ENCODE data around the gene CHRNA9. TPM values are rescaled to one million over a fixed set of nuclear protein-coding genes. Genes with fewer than 3 reads are reported as not detected.

Gene CHRNA9
- total RNA-seq, 1 donor from 2014 or later: not detected

DNA sequence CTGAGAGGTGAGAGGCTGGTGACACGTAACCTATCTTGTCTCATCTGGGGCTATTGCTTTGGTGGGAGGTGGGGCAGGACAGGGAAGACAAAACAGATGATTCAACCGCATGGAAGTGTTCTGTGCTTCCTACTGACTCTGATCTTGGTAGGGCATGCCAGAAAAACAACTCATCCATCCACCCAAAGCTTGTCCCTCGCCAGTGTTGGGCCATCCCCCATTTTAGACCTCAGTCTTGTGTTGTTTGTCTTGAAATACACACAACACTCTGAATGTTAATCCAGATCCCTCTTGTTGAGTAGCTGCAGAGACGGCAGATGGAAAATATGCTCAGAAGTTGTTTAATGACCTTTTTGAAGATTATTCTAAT lies 377 bp downstream of the CHRNA9 start:
- FAIRE-seq (no peak), DNase-seq (ENCODE audit: low spot score in 2 of 2) (no peak)

- DNase-seq (ENCODE audit: low spot score in 2 of 2) (no peak), FAIRE-seq (no peak)
Measured at GRCh38 chr4:40337051-40337450, 1.9 kb downstream of the CHRNA9 start.

DNA sequence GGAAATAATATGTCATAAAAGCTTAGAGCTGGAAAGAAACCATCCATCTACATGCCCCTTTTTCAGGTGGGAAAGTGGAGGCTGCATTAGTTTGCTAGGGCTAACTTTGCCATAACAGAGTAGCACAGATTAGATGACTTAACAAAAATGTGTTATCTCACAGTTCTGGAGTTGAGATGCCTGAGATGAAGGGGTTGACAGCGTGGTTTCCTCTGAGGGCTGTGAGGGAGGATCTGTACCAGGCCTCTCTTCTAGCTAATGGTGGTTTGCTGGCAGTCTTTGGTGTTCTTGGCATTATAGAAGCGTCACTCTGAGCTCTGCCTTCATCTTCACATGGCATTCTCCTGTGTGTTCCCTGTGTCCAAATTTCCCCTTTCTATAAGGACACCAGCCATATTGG lies 2.4 kb downstream of the CHRNA9 start:
- FAIRE-seq (no peak), DNase-seq (ENCODE audit: low spot score in 2 of 2) (no peak)

DNA sequence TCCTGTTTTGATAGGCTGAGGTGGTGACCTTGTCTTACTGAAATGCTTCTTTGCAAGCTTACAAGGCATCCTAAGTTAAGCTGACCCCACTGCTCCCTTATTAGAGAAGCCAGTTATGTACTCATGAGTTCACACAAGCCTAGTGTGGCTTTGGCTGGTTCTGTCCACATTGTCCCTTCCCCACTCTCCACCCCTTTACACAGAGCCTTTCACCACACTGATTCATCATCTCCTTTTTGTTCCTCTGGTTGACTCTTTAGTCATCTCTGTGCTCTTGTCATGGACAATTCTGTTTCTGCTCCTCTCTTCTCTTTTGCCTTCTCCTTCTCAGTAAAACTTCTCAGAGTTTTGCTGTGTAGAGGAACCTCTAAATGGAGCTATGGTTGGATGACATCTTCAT lies 4.9 kb downstream of the CHRNA9 start:
- DNase-seq (ENCODE audit: low spot score in 2 of 2) (no peak), FAIRE-seq (no peak)

DNA sequence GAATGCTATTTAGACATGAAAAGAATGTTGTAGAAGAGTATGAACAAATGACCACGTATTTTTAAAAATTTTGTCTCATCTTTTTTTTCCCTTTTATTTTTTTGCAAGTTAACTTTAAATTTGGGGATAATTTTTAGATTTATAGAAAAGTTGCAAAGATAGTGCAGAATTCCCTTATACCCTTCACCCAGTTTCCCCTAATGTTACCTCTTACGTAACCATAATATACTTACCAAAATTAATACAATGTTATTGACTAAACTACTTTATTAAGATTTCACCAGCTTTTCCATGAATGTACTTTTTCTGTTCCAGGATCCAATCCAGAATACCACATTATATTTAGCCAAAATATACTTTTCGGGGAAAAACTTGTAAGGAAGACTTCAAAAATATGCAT lies 12.3 kb downstream of the CHRNA9 start:
- no peak for DNase-seq (ENCODE audit: low spot score in 2 of 2)
- FAIRE-seq: no peak

DNA sequence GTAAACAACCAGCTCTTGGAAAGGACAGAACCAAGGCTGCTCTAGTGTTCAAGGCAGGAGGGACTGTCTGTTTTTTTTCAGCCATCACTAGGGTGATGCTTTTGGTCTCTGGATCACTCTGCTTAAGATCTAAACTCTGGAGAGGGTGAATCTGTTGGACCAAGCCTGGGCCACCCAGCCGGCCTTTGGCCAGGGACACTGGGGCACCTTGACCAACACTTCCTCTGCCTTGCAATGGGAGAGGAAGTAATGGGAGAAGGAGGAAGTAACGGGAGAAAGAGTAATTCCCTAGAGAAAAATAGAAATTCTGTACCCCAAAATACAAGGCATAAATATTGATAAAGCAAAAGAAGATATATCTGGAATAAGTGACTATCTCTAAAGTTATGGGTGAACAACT lies 12.9 kb downstream of the CHRNA9 start:
- FAIRE-seq: no peak
- DNase-seq (ENCODE audit: low spot score in 2 of 2): no peak

DNA sequence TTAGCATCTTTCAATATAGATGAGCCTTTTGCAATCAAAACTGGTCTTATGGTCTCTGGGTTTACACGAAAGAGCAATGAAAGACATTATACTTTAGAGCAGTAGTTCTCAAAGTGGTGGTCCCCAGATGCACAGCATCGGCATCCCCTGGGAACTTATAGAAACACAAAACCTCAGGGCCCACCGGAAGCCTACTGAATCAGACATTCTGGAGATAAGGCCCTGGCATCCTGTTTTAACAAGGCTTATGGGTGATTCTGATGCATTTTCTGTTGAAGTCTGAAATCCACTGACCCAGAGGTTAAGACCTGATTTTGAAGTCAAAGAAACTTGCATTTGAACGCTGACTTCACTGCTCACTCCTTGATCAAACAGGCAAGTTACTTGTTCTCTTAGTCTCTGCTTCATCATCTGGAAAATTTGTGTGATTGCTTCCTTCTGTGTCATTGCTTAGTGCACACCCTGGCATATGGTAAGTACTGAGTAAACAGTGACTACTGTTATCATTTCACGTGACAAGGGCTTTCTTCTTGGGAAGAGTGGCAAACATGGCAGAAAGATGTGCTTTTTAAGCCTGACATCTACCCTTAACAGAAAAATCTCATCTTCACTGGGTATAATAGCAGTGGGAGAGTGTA lies 14.5 kb downstream of the CHRNA9 start:
- no peak for DNase-seq (ENCODE audit: low spot score in 2 of 2)
- FAIRE-seq: no peak

GRCh38 chr4:40350627-40351227 lies 15.6 kb downstream of the CHRNA9 start:
- DNase-seq (ENCODE audit: low spot score in 2 of 2) (no peak), FAIRE-seq (no peak)

GRCh38 chr4:40354158-40354557 lies 19.0 kb downstream of the CHRNA9 start:
- DNase-seq (ENCODE audit: low spot score in 2 of 2): no peak
- FAIRE-seq: no peak

GRCh38 chr4:40355131-40355530 lies 20.0 kb downstream of the CHRNA9 start:
- FAIRE-seq (no peak), DNase-seq (ENCODE audit: low spot score in 2 of 2) (no peak)

GRCh38 chr4:40357738-40358137 lies 22.6 kb downstream of the CHRNA9 start:
- DNase-seq (ENCODE audit: low spot score in 2 of 2) (no peak), FAIRE-seq (no peak)

DNA sequence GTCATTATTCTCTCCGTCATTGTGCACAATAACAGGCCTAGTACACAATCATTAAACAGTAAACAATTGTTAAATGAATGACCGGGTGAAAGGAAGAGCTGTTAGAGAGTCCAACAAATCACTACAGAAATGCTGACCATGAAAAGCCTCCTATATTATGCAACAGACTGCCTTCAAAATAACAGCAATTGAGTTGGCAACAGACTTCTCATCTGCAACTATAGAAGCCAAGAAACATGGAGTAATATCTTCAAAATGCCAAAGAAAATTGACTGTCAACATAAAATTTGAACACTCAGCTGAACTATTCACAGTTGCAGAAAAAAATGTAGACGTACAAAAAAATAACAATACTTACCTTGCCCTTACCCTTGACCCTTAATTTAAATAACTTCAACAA lies 26.2 kb downstream of the CHRNA9 start:
- no peak for FAIRE-seq
- no peak for DNase-seq (ENCODE audit: low spot score in 2 of 2)

GRCh38 chr4:40363382-40363920 lies 28.3 kb downstream of the CHRNA9 start:
- DNase-seq (ENCODE audit: low spot score in 2 of 2) (no peak), FAIRE-seq (no peak)

GRCh38 chr4:40363945-40364344 lies 28.8 kb downstream of the CHRNA9 start:
- no peak for DNase-seq (ENCODE audit: low spot score in 2 of 2)
- FAIRE-seq: no peak

GRCh38 chr4:40365766-40366165 lies 30.6 kb downstream of the CHRNA9 start:
- no peak for FAIRE-seq
- DNase-seq (ENCODE audit: low spot score in 2 of 2): no peak

- no peak for FAIRE-seq
Measured at GRCh38 chr4:40367451-40367850, 32.3 kb downstream of the CHRNA9 start.

DNA sequence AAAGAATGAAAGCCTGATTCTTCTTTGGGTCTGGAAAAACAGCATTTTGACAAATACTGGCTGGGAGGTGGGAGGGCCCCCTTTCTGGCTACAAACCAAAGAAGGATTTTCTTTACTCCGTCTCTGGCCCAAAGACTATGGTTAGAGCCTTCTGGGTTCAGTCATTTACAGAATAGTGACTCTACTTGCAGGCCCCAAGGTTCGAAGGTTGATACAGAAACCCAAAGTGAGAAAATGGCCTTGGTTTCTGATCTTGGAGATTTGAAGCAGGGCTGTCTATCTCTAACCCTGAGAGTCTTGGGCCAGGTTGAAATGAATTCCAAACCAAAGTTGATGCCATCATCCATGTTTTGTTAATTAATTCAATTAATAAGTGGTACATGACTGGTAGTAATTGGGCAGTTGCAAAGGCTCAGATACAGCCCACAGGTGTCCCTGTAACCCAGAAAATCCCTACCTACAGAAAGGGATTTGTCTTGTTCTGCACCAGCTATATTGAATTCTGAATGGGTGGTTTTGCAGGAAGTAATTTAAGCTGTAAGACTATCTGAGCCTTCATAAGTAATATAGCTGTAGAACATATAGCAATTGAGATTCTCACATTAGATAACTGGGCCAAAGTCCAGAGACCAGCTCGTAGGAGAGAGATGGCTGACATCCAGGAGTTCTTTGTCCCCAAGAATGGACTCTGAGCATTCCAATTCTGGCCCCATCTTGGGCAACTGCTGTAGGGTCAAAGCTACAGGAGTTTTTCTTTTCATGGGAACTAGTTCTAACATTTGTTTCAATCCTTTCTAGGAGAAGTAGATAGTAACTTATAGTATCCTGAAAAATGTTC lies 34.5 kb downstream of the CHRNA9 start:
- FAIRE-seq: no peak
- DNase-seq (ENCODE audit: low spot score in 2 of 2): no peak

More at GRCh38 chr4:40367451-40367850, 32.3 kb downstream of the CHRNA9 start:
- DNase-seq (ENCODE audit: low spot score in 2 of 2): no peak

DNA sequence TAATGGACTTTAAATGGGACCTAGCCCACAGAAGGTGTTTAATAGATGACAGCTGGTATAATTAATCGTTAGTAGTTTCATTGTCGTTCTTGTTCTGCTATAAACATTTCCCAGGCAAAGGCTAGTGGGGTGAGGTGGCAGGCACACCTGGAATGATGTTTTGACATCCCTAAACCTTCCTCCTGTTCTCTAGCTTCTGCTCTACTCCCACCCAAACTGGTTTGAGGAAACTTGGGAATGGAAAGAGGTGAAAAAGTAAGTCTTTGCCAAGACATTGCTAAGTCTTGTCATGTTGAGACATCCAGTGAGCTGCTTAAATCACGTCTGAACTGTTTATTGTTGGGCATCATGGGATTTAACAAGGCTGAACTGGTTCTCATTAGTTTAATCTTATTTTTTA lies 37.5 kb downstream of the CHRNA9 start:
- FAIRE-seq: no peak
- DNase-seq (ENCODE audit: low spot score in 2 of 2): no peak

DNA sequence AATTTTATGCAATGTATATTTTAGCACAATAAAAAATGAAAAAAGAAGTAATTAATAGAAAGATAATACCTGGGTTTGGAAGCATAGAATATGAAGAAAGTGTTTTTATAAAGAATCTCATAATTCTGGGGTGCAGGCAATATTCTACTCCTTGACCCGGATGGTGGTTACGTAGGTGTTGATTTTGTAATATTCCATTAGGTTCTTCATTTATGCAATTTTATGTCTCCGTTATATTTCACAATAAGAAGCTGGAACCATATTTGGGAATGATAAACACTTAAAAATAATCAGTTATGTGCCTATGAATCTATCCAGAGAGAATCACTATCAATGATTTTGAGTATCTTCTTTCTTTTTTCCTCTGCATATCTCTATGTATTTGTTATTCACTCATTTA lies 38.5 kb downstream of the CHRNA9 start:
- FAIRE-seq (no peak), DNase-seq (ENCODE audit: low spot score in 2 of 2) (no peak)

- FAIRE-seq: no peak
Measured at GRCh38 chr4:40375095-40375494, 40.0 kb downstream of the CHRNA9 start.

GRCh38 chr4:40375620-40376019 lies 40.5 kb downstream of the CHRNA9 start:
- DNase-seq (ENCODE audit: low spot score in 2 of 2): no peak
- FAIRE-seq: no peak

More at GRCh38 chr4:40375095-40375494, 40.0 kb downstream of the CHRNA9 start:
- no peak for DNase-seq (ENCODE audit: low spot score in 2 of 2)
